Colonic mucosa (tissue), 4 donors: ENCODE data around the gene MEGF6. TPM values are rescaled to one million over a fixed set of nuclear protein-coding genes. Genes with fewer than 3 reads are reported as not detected.
A peak's percentile ranks its signal among the peaks of the same experiment; 100 is the strongest.

Experiments used
- DNase-seq: peaks from one replicate; pipeline ENCODE4 v3.0.0-alpha.2; 2020
- H3K27ac ChIP-seq: fragments of 200-600 bp; one replicate; pipeline ENCODE4 v1.8.0; 2021
- H3K27me3 ChIP-seq: fragments of 200-600 bp; one replicate; pipeline ENCODE4 v1.8.0; 2021
- H3K36me3 ChIP-seq: fragments of 200-600 bp; one replicate; pipeline ENCODE4 v1.8.0; 2021
- H3K4me1 ChIP-seq: fragments of 200-600 bp; one replicate; pipeline ENCODE4 v1.8.0; 2021; ENCODE audit warnings: mild to moderate bottlenecking
- H3K4me3 ChIP-seq: fragments of 200-600 bp; one replicate; pipeline ENCODE4 v1.8.0; 2021
- H3K9ac ChIP-seq, 2 donors: one replicate each; pipeline ENCODE4 v1.7.0; 2013; ENCODE audit warnings: control low read depth in 2 of 2, low read depth in 2 of 2, low read length in 2 of 2
- H3K9me3 ChIP-seq: fragments of 200-600 bp; one replicate; pipeline ENCODE4 v1.8.0; 2021
- intact Hi-C: fragments of 100-400 bp; cut with DNase I; formaldehyde crosslinking; loops from one replicate; pipeline ENCODE4 v1.14.1; 2022
- total RNA-seq, 2 donors: library from RNA; stranded (reverse); fragmentation: NEBNext Ultra II Directional in 1 of 2; extraction: Animal tissue kit (Norgen Biotek cat#: 25700) in 1 of 2; gene quantifications; one replicate each; pipeline ENCODE4 v1.2.1, GENCODE V29; 2021
- TF ChIP-seq, protein P1 (sequence below): fragments of 200-600 bp; IDR thresholded peaks from one replicate; pipeline ENCODE4 v1.8.0; 2022; ENCODE audit warnings: antibody characterized with exemption, mild to moderate bottlenecking
- donor health status: healthy.
- donor health status: DM: no; HTN: no; CAD: no.
- donor health status: DM: no; HTN: no; CAD: no.

Gene MEGF6
- total RNA-seq, 2 donors from 2014 or later, result 5.2 to 6.4 TPM

DNA sequence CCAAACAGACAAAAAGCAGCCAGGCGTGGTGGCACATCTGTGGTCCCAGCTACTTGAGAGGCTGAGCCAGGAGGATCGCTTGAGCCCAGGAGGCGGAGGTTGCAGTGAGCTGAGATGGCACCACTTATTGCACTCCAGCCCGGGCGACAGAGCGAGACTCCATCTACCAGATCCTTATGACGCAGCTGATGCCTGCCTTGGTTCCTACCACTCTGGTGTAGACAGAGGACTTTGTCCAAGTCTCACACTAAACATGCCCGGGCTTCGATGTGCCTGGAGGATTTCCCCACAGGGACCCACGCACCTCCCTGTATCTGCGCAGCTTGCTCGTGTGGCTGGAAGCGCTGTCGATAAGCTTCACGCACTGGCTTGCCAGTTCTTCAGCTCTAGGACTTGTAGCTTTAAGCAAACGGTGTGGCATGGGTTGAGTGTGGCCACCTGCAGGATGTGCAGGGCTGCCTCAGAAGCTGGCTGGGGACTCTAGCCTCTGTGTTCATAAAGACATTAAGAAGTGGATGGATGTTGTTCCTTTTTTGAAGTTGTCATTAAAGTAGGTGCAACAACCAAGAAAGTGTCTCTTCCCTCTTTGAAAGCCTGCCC, 18.4 kb upstream of the MEGF6 start:
- no peaks in the 10 kb centered on the region for H3K27me3 ChIP-seq
- H3K4me1 ChIP-seq, result peaks cover 5% of the 10 kb centered on the region
- no peak overlapping the region for H3K27ac ChIP-seq
- no peak overlapping the region for H3K9ac ChIP-seq
- intact Hi-C loops, result no loop called here
- TF ChIP-seq, protein P1, sequence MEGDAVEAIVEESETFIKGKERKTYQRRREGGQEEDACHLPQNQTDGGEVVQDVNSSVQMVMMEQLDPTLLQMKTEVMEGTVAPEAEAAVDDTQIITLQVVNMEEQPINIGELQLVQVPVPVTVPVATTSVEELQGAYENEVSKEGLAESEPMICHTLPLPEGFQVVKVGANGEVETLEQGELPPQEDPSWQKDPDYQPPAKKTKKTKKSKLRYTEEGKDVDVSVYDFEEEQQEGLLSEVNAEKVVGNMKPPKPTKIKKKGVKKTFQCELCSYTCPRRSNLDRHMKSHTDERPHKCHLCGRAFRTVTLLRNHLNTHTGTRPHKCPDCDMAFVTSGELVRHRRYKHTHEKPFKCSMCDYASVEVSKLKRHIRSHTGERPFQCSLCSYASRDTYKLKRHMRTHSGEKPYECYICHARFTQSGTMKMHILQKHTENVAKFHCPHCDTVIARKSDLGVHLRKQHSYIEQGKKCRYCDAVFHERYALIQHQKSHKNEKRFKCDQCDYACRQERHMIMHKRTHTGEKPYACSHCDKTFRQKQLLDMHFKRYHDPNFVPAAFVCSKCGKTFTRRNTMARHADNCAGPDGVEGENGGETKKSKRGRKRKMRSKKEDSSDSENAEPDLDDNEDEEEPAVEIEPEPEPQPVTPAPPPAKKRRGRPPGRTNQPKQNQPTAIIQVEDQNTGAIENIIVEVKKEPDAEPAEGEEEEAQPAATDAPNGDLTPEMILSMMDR, result no peak
- DNase-seq, result no peak
- no peaks in the 10 kb centered on the region for H3K9me3 ChIP-seq
- no peaks in the 10 kb centered on the region for H3K36me3 ChIP-seq
- no peak overlapping the region for H3K4me3 ChIP-seq

DNA sequence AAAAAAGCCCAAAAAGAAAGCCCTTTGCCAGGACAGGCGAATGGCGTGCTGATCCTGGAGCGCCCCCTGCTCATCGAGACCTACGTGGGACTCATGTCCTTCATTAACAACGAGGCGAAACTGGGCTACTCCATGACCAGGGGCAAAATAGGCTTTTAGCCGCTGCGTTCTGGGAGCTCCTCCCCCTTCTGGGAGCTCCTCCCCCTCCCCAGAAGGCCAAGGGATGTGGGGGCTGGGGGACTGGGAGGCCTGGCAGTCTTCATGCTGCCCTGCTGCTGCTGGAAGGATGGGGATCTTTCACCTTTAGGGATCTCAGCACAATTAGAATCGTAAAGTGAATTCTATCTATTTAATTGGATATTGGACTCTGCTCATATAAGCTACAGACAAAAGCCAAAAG, 17.1 kb upstream of the MEGF6 start:
- no peaks in the 10 kb centered on the region for H3K27me3 ChIP-seq
- no peaks in the 10 kb centered on the region for H3K9me3 ChIP-seq
- TF ChIP-seq, protein P1, result no peak
- H3K4me3 ChIP-seq, result no peak overlapping the region
- intact Hi-C loops, result no loop called here
- H3K27ac ChIP-seq, result no peak overlapping the region
- no peak for DNase-seq
- H3K36me3 ChIP-seq, result no peaks in the 10 kb centered on the region
- H3K4me1 ChIP-seq, result peaks cover 5% of the 10 kb centered on the region
- H3K9ac ChIP-seq, result no peak overlapping the region

DNA sequence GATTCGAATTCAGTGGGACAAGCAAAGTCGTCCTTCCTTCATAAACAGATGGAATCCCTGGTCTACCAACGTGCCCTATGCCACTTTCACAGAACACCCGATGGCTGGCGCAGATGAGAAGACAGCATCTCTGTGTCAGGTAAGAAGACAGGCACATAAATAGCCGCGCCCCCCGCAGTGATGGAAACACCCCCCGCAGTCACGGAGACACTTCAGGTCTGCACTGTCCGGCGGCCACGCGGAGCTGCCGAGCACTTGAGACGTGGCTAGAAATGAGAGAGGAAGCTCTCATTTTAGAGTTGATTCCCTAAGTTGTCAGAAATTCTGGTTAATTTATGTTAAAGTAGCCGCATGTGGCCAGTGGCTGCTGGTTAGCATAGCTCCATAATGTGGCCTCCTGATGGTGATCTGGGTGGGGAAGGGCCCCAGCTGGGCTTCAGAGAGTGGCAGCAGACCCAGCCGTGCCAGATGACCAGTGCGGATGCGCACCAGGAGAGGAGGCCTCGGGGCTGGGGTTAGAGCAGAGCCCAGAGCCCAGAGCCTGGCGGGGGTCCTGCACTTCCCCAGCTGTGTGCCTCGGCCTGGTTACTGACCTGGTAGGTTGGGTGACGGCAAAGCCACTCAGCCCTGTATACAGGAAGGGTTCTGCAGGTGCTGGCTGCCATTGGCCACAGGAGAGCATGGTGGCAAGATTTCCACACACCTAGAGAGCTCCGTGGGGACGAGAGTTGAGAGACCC, 16.4 kb upstream of the MEGF6 start:
- Histone ChIP-seq H3K9me3 (no peaks in the 10 kb centered on the region), H3K27me3 (no peaks in the 10 kb centered on the region), H3K4me3 (no peak overlapping the region), H3K36me3 (no peaks in the 10 kb centered on the region), H3K27ac (no peak overlapping the region), H3K9ac (no peak overlapping the region), H3K4me1 (peaks cover 5% of the 10 kb centered on the region)
- TF ChIP-seq, protein P1, result no peak
- no peak for DNase-seq
- intact Hi-C loops, result no loop called here

DNA sequence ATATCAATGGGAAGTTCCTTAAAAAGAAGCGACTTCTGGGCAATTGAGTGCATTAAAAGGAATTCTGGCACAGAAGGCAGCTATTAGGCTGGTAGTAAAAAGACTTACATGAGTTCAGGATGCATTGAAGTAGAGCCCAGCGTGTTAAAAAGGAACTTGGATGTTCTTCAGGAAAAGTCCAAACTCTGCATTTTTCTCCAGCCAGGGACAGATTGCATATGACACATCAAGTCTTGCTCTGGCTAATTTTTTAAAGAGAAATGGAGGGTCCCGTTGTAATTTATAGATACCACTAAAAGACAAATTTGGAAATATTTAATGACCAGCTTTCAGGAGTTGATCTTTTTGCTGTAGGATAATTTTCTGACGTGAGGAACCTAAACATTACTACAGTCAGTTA, 14.7 kb upstream of the MEGF6 start:
- Histone ChIP-seq H3K36me3 (no peaks in the 10 kb centered on the region), H3K4me3 (peak overlapping the region; percentile 95), H3K9me3 (no peaks in the 10 kb centered on the region), H3K9ac (peak overlapping the region; percentile 81 to 86), H3K27me3 (no peaks in the 10 kb centered on the region), H3K4me1 (peaks cover 5% of the 10 kb centered on the region), H3K27ac (peak overlapping the region; percentile 77)
- intact Hi-C loops, result no loop called here
- TF ChIP-seq, protein P1, result no peak
- DNase-seq, result no peak

DNA sequence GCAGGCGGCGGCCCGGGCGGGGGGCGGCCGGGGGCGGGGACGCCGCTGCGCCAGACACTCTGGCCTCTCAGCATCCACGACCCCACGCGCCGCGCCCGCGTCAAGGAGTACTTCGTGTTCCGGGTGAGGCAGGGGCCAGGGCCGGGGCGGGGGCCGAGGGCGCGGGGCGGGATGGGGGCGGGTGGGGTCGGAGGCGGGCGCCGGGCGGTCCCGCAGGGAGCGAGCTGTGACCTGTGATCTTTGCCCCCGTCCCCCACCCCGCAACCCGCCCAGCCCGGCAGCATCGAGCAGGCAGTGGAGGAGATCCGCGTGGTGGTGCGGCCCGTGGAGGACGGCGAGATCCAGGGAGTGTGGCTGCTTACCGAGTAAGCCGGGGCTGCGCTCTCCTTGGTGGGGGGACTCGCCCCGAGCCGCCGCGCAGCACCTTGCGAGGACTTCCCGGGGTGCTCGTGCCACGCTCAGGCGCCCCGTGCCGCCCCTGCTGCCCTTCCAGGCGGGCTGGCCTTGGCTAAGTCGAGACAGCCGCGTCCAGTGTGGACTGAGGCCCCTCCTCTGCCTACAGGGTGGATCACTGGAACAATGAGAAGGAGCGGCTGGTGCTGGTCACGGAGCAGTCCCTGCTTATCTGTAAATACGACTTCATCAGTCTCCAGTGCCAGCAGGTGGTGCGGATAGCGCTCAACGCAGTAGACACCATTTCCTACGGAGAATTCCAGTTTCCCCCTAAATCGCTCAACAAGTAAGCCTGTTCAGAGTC, 14.0 kb upstream of the MEGF6 start:
- no peaks in the 10 kb centered on the region for H3K27me3 ChIP-seq
- H3K4me3 ChIP-seq, result peak overlapping the region; percentile 95
- peak; percentile 70 for DNase-seq
- H3K9me3 ChIP-seq, result no peaks in the 10 kb centered on the region
- H3K36me3 ChIP-seq, result no peaks in the 10 kb centered on the region
- H3K4me1 ChIP-seq, result peaks cover 5% of the 10 kb centered on the region
- peak overlapping the region; percentile 77 for H3K27ac ChIP-seq
- peak overlapping the region; percentile 81 to 86 for H3K9ac ChIP-seq
- intact Hi-C loops, result no loop called here
- TF ChIP-seq, protein P1, result no peak
